ENCODE measurements around the gene FFAR3. TPM values are rescaled to one million over a fixed set of nuclear protein-coding genes. Genes with fewer than 3 reads are reported as not detected.

Gene FFAR3
- total and polyA plus RNA-seq, 2 donors (not counting 3 experiments of a cell fraction or from before 2014, with no cell fraction given): not detected

DNA sequence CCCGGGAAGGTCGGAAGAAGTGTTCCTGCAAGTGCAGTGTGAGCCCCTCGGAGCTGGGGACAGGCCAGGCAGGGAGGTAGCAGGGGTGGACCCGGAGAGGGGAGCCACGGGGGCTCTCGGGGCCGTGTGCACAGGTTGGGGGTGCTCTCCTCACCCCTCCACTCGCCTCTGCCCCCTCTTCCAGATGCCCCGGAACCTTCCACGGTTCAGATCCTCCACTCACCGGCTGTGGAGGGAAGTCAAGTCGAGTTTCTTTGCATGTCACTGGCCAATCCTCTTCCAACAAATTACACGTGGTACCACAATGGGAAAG, 20.3 kb upstream of the FFAR3 start:
- CTCF ChIA-PET: no interaction called here

More for the DNA sequence above, 20.3 kb upstream of the FFAR3 start:
- H3K36me3 ChIP-seq (ENCODE audit: control insufficient read depth in 2 of 2, extremely low read depth in 1 of 2, insufficient read depth in 2 of 2, low read length in 2 of 2): no peaks in the 10 kb centered on the region
- no peak overlapping the region for H3K4me3 ChIP-seq (replicated peaks in 1 of 3; ENCODE audit: insufficient read depth in 1 of 3, low read depth in 1 of 3, low read length in 3 of 3)
- TF ChIP-seq EZH2 (IDR thresholded peaks at IDR 0.05; ENCODE audit: borderline replicate concordance, low read depth, low read length, severe bottlenecking): no peak
- no peak for TF ChIP-seq FOS (IDR thresholded peaks at IDR 0.05; ENCODE audit: borderline replicate concordance, insufficient read depth, low read length)
- TF ChIP-seq, protein P1, sequence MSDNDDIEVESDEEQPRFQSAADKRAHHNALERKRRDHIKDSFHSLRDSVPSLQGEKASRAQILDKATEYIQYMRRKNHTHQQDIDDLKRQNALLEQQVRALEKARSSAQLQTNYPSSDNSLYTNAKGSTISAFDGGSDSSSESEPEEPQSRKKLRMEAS (IDR thresholded peaks at IDR 0.05; ENCODE audit: insufficient read depth, insufficient read length): no peak
- TF ChIP-seq, protein P2, sequence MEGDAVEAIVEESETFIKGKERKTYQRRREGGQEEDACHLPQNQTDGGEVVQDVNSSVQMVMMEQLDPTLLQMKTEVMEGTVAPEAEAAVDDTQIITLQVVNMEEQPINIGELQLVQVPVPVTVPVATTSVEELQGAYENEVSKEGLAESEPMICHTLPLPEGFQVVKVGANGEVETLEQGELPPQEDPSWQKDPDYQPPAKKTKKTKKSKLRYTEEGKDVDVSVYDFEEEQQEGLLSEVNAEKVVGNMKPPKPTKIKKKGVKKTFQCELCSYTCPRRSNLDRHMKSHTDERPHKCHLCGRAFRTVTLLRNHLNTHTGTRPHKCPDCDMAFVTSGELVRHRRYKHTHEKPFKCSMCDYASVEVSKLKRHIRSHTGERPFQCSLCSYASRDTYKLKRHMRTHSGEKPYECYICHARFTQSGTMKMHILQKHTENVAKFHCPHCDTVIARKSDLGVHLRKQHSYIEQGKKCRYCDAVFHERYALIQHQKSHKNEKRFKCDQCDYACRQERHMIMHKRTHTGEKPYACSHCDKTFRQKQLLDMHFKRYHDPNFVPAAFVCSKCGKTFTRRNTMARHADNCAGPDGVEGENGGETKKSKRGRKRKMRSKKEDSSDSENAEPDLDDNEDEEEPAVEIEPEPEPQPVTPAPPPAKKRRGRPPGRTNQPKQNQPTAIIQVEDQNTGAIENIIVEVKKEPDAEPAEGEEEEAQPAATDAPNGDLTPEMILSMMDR (IDR thresholded peaks at IDR 0.05; ENCODE audit: extremely low read depth in 1 of 2, insufficient read depth in 1 of 2, low read depth in 1 of 2, low read length in 2 of 2): no peak
- no peak for TF ChIP-seq POLR2AphosphoS5 (IDR thresholded peaks at IDR 0.05; ENCODE audit: insufficient read depth, low read depth, low read length)
- TF ChIP-seq JUN (IDR thresholded peaks at IDR 0.05; ENCODE audit: borderline replicate concordance, insufficient read depth, insufficient read length, low read depth): no peak
- TF ChIP-seq POLR2A (IDR thresholded peaks at IDR 0.05; ENCODE audit: low read depth, low read length): no peak
- no peak for TF ChIP-seq MYC (IDR thresholded peaks at IDR 0.05; ENCODE audit: low read depth, low read length)
- no peak for TF ChIP-seq GATA2 (IDR thresholded peaks at IDR 0.05; ENCODE audit: insufficient read depth, insufficient read length, low read depth, low read length)
- DNase-seq (ENCODE audit: low read depth, low spot score): no peak
- no TSS peak for BruUV-seq (replicated peaks)
- no peak overlapping the region for H3K4me2 ChIP-seq (ENCODE audit: insufficient read depth, low read length)
- POLR2A ChIA-PET: no interaction called here
- dilution Hi-C loops (cut with MboI; ENCODE audit: extremely low pct_ligation_motif_present, low sequenced_read_pairs) (no loop called here), intact Hi-C loops (cut with micrococcal nuclease) (no loop called here)
- no peak overlapping the region for H2AFZ ChIP-seq (ENCODE audit: low read depth, low read length)
- H3K9me1 ChIP-seq (replicated peaks; ENCODE audit: control insufficient read depth, extremely low read depth, insufficient read depth, low read length): no peaks in the 10 kb centered on the region
- no peaks in the 10 kb centered on the region for H3K9me3 ChIP-seq (replicated peaks; ENCODE audit: control insufficient read depth, insufficient read depth, low read length)
- H3K9ac ChIP-seq (replicated peaks; ENCODE audit: extremely low read depth, insufficient read depth, low read length): no peak overlapping the region
- no peaks in the 10 kb centered on the region for H3K79me2 ChIP-seq (ENCODE audit: control insufficient read depth, insufficient read depth, low read length)
- no peak for FAIRE-seq
- H3K27me3 ChIP-seq (ENCODE audit: control insufficient read depth in 2 of 2, insufficient read depth in 2 of 2, low read length in 2 of 2): no peaks in the 10 kb centered on the region
- H3K4me1 ChIP-seq (ENCODE audit: control insufficient read depth, extremely low read depth, insufficient read depth, low read length): no peaks in the 10 kb centered on the region
- H3K27ac ChIP-seq (ENCODE audit: insufficient read depth, low read depth, low read length): no peak overlapping the region
- H4K20me1 ChIP-seq (replicated peaks; ENCODE audit: control insufficient read depth, extremely low read depth, insufficient read depth, low read length): no peaks in the 10 kb centered on the region

All from endothelial cell of umbilical vein (primary cell).